ENCODE results near the gene SEMA4C. TPM values are rescaled to one million over a fixed set of nuclear protein-coding genes. Genes with fewer than 3 reads are reported as not detected.
"Not testable (repeated sequence)": the region's sequence is repeated elsewhere in the genome, so short reads cannot be mapped to it uniquely, and the experiment has no call there.

SEMA4C gene
- total RNA-seq, 1 donor from 2014 or later: 25.5 TPM

GRCh38 chr2:96897491-96898134, 27.7 kb upstream of the SEMA4C start:
- DNase-seq (ENCODE audit: low spot score): no peak

- DNase-seq (ENCODE audit: low spot score): no peak
These were observed 26.1 kb upstream of the SEMA4C start for GRCh38 chr2:96895746-96896651.

GRCh38 chr2:96895032-96895745, 25.3 kb upstream of the SEMA4C start:
- DNase-seq (ENCODE audit: low spot score): no peak

GRCh38 chr2:96894151-96894531, 24.3 kb upstream of the SEMA4C start:
- DNase-seq (ENCODE audit: low spot score): no peak

GRCh38 chr2:96893289-96894150, 23.6 kb upstream of the SEMA4C start:
- DNase-seq (ENCODE audit: low spot score): no peak

- peak; percentile 85 for DNase-seq (ENCODE audit: low spot score)
These were observed 21.9 kb upstream of the SEMA4C start for GRCh38 chr2:96891591-96892333.

GRCh38 chr2:96890726-96891385, 21.0 kb upstream of the SEMA4C start:
- DNase-seq (ENCODE audit: low spot score): peak; percentile 96

GRCh38 chr2:96890252-96890651, 20.4 kb upstream of the SEMA4C start:
- no peak for DNase-seq (ENCODE audit: low spot score)

GRCh38 chr2:96889502-96889901, 19.6 kb upstream of the SEMA4C start:
- DNase-seq (ENCODE audit: low spot score): not testable (repeated sequence)

- DNase-seq (ENCODE audit: low spot score): peak; percentile 87
These were observed 18.5 kb upstream of the SEMA4C start for GRCh38 chr2:96888072-96889011.

- DNase-seq (ENCODE audit: low spot score): peak; percentile 93
These were observed 17.7 kb upstream of the SEMA4C start for GRCh38 chr2:96887493-96888012.

GRCh38 chr2:96885432-96886347, 15.8 kb upstream of the SEMA4C start:
- DNase-seq (ENCODE audit: low spot score): no peak

GRCh38 chr2:96884299-96885094, 14.6 kb upstream of the SEMA4C start:
- DNase-seq (ENCODE audit: low spot score): no peak

GRCh38 chr2:96883306-96883705, 13.4 kb upstream of the SEMA4C start:
- no peak for DNase-seq (ENCODE audit: low spot score)

GRCh38 chr2:96882906-96883305, 13.0 kb upstream of the SEMA4C start:
- no peak for DNase-seq (ENCODE audit: low spot score)

- DNase-seq (ENCODE audit: low spot score): peak; percentile 54
These were observed 12.3 kb upstream of the SEMA4C start for GRCh38 chr2:96882230-96882629.

All from umbilical cord (tissue), 2 donors.